Stomach (tissue), 4 donors: ENCODE measurements around the gene CNOT2.

Experiments used
- POLR2A ChIP-seq, 4 donors: fragments of 450-650 bp; IDR thresholded peaks; one replicate each; pipeline ENCODE4 v1.6.1; 2016; ENCODE audit warnings: antibody characterized with exemption in 4 of 4, control low read depth in 2 of 4, mild to moderate bottlenecking in 1 of 4, moderate library complexity in 1 of 4
- POLR2AphosphoS5 ChIP-seq, 3 donors: sonication (generic); formaldehyde crosslinking; IDR thresholded peaks; one replicate each; pipeline ENCODE4 v1.6.1; 2016; ENCODE audit warnings: antibody characterized with exemption in 3 of 3
- TF ChIP-seq, protein P1 (sequence below), 7 experiments: fragments of 450-650 bp in 4 of 7; fragments of 200-600 bp in 3 of 7; sonication (generic) in 3 of 7; IDR thresholded peaks; one replicate each; pipeline ENCODE4 v1.5.1; 2016 to 2019; ENCODE audit warnings: antibody characterized with exemption in 7 of 7, control low read depth in 2 of 7, mild to moderate bottlenecking in 1 of 7

DNA sequence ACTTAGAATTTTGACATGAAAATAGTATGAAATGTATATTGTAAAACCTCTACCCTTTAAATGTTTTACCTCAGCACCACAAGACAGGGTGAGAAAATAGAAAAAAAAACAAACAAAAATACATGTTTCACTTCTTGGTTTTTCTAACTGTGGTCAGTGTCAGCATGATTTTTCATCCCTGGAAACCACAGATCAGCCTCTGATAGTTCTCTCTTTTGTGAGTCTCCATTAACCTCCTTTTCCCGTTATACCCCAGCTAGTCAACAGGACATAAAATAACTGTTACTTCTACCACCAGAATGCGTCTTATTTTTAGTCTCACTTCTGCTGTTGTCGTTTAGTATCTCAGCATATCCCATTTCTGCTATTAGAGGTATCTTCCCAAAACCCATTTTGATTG is 74.5 kb downstream of the CNOT2 start:
- TF ChIP-seq, protein P1, sequence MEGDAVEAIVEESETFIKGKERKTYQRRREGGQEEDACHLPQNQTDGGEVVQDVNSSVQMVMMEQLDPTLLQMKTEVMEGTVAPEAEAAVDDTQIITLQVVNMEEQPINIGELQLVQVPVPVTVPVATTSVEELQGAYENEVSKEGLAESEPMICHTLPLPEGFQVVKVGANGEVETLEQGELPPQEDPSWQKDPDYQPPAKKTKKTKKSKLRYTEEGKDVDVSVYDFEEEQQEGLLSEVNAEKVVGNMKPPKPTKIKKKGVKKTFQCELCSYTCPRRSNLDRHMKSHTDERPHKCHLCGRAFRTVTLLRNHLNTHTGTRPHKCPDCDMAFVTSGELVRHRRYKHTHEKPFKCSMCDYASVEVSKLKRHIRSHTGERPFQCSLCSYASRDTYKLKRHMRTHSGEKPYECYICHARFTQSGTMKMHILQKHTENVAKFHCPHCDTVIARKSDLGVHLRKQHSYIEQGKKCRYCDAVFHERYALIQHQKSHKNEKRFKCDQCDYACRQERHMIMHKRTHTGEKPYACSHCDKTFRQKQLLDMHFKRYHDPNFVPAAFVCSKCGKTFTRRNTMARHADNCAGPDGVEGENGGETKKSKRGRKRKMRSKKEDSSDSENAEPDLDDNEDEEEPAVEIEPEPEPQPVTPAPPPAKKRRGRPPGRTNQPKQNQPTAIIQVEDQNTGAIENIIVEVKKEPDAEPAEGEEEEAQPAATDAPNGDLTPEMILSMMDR (IDR thresholded peaks at IDR 0.05) = no peak
- TF ChIP-seq POLR2AphosphoS5 (IDR thresholded peaks at IDR 0.05) = no peak
- no peak for TF ChIP-seq POLR2A (IDR thresholded peaks at IDR 0.05)
